Omental fat pad (tissue), 4 donors: ENCODE measurements around the gene LUZP2. TPM values are rescaled to one million over a fixed set of nuclear protein-coding genes. Genes with fewer than 3 reads are reported as not detected.

Source experiments
- ATAC-seq: fragments of 150-250 bp; one replicate; pipeline ENCODE4 v1.9.1; 2016; ENCODE audit warnings: mild to moderate bottlenecking, moderate library complexity; ENCODE audit not compliant: low FRiP score
- DNase-seq: peaks from one replicate; pipeline ENCODE4 v3.0.0-alpha.2; 2019; ENCODE audit warnings: low spot score
- CTCF ChIP-seq, 3 donors: fragments of 450-650 bp; IDR thresholded peaks; one replicate each; pipeline ENCODE4 v1.5.1; 2016 to 2017; ENCODE audit warnings: antibody characterized with exemption in 3 of 3, mild to moderate bottlenecking in 3 of 3, moderate library complexity in 2 of 3
- total RNA-seq, 4 donors: library from RNA; depleted of rRNA; stranded (reverse); fragments of >200 nt; gene quantifications; one replicate each; pipeline ENCODE4 v1.1.0, GENCODE V29; 2016

The LUZP2 gene
- total RNA-seq, 4 donors from 2014 or later: 0.63 TPM; not detected in 3

DNA sequence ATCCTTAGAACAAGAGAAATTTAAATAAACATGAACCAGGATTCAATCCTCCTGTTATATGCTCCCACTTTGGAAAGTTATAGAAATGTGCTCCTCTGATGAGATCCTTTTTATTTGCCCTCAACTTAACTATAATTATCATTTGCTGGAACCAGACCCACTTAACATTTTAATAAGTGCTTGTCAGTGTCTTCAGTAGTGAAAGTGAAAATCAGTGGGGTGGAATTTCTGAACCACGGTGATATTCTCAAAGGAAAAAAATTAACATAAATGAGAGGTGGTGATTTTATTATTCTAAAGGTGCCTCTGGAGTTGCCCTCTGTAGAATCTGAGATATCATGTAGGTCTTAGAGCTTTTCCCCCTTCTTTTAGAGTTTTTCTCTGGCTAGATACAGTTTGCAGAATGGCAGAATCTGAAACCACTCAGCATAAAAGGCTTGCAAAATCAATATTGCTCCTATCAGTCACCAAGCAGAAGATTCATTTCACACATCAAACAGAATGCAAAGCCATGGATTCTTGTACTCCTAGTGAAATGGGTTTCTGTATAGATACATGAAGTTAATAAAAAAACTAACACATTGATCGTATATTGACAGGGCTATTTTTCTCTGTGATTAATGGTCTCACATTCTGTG lies 213.2 kb downstream of the LUZP2 start:
- TF ChIP-seq CTCF (IDR thresholded peaks at IDR 0.05): no peak
- no peak for DNase-seq
- ATAC-seq: no peak

DNA sequence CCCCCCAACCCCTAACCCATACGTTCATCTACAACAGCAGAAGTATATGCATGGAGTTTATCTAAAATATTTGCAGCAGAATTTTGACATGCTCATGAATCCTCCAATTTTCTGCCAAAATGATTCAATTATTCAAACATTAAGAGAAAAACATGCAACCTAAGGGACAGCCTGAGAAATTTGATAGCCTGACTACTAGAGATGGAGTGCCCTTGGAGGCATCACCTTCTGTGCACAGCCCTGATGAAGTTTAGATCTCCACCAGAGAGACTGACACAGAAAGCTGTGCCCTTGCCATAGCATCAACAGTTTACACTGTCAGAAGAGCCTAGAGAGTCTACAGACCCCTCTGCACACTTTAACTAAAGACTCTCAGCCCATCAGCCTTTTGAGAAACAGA lies 217.7 kb downstream of the LUZP2 start:
- DNase-seq (no peak), ATAC-seq (no peak)
- no peak for TF ChIP-seq CTCF (IDR thresholded peaks at IDR 0.05)

GRCh38 chr11:24716403-24716802 lies 219.6 kb downstream of the LUZP2 start:
- no peak for DNase-seq
- no peak for ATAC-seq
- no peak for TF ChIP-seq CTCF (IDR thresholded peaks at IDR 0.05)

DNA sequence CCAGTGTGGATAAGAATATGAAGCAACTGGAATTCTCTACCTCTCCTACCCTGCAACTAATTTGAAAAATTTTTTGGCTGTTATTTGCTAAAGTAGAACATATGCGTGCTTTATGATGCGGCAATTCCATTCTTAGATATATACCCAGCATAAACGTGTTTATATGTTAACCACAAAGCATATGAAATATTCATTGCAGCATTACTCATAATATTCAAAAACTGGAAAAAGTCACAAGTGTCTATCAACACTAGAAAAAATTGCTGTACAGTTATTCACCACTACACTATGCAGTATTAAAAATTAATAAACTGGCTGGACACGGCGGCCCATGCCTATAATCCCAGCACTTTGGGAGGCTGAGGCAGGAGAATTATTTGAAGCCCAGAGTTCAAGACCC lies 226.4 kb downstream of the LUZP2 start:
- ATAC-seq: no peak
- DNase-seq: no peak
- no peak for TF ChIP-seq CTCF (IDR thresholded peaks at IDR 0.05)

DNA sequence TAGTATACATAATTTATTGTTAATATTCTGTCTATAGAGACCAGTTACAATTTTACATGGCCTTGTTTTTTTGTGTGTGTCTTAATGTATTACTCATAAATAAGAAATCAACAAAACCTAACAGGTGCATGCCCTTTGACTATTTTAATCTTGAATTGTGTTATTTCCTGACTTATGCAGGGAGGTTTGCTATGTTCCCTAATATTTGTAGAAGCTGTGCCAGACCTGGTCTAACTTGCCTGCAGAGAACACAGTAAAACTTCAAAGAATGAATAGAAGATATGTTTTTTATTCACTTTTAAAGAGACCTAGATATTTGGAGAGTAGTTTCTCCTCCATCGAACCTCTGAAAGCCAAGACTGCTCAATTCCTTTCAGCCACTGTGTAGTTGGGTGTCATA lies 234.7 kb downstream of the LUZP2 start:
- ATAC-seq (no peak), DNase-seq (no peak)
- TF ChIP-seq CTCF (IDR thresholded peaks at IDR 0.05): no peak

- DNase-seq (no peak), ATAC-seq (no peak)
- no peak for TF ChIP-seq CTCF (IDR thresholded peaks at IDR 0.05)
Measured at GRCh38 chr11:24734742-24735237, 237.9 kb downstream of the LUZP2 start.

- no peak for DNase-seq
- no peak for TF ChIP-seq CTCF (IDR thresholded peaks at IDR 0.05)
- no peak for ATAC-seq
Measured at GRCh38 chr11:24738972-24739371, 242.1 kb downstream of the LUZP2 start.
